ENCODE results near the gene CIZ1. TPM values are rescaled to one million over a fixed set of nuclear protein-coding genes. Genes with fewer than 3 reads are reported as not detected.

The CIZ1 gene
- total and polyA plus RNA-seq, 9 of the 15 experiments (the other 6 are each of a cell fraction or from before 2014, with no cell fraction given): 6.6 to 329 (median 87.8) TPM

DNA sequence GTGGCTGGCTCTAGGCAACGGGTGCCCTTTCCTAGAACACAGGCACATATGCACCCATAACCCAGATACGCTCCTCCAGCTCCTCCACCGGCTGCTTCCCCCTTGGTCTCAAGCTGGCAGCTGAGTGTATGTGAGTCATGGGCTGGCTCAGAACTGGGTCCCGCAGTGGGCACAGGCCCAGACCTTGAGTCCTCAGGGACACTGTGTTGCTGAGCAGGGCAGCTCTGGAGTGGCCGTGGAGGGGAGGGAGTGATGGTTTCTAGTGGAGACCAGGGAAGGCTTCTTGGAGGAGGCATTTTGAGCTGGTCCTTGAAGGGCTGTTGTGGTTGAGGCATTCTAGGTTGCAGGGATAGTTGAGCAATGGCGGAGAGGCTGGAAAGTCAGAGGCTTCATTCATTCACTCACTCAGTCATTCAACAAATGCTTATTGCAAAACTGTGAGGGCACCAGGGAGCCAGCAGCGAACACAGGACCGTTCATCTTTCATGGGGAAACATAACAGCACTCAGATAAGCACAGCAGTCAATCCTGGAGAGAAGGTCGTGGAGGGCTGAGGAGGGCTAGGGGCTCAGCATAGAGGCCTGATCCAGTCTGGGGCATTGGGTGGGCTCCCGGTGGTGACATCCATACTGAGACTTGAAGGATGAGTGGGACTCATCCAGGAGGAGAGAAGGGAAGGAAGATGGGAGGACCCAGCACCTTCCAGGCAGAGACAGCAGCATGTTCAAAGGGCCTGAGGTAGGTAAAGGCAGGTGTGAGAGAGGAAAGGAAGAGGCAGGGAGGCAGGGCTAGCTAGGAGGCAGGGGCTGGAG is 29.0 kb downstream of the CIZ1 start (continued):
- TF ChIP-seq, protein P1, sequence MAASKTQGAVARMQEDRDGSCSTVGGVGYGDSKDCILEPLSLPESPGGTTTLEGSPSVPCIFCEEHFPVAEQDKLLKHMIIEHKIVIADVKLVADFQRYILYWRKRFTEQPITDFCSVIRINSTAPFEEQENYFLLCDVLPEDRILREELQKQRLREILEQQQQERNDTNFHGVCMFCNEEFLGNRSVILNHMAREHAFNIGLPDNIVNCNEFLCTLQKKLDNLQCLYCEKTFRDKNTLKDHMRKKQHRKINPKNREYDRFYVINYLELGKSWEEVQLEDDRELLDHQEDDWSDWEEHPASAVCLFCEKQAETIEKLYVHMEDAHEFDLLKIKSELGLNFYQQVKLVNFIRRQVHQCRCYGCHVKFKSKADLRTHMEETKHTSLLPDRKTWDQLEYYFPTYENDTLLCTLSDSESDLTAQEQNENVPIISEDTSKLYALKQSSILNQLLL (CRISPR knock-in tag; IDR thresholded peaks at IDR 0.05; ENCODE audit: borderline replicate concordance): 0 out of 2 replicates have a peak, but pooled peaks have one; percentile 20
- TF ChIP-seq HCFC1 (IDR thresholded peaks at IDR 0.05; ENCODE audit: low read depth, low read length): 0 out of 2 replicates have a peak, but pooled peaks have one; percentile 10
- no peak for TF ChIP-seq NKRF (IDR thresholded peaks at IDR 0.05; ENCODE audit: borderline replicate concordance)
- peak; percentile 17; the same call in 1 of the 2 replicates for TF ChIP-seq PML (IDR thresholded peaks at IDR 0.05; ENCODE audit: low read length)
- 0 out of 2 replicates have a peak, but pooled peaks have one; percentile 0 for TF ChIP-seq OTX1 (CRISPR knock-in tag; IDR thresholded peaks at IDR 0.05)
- TF ChIP-seq PHF8 (IDR thresholded peaks at IDR 0.05; ENCODE audit: borderline replicate concordance, low read length): peak; percentile 5; the same call in 1 of the 2 replicates
- TF ChIP-seq ZFP36 (IDR thresholded peaks at IDR 0.05; ENCODE audit: low read depth, low read length, partially characterized antibody): peak; percentile 97
- TF ChIP-seq, protein P2, sequence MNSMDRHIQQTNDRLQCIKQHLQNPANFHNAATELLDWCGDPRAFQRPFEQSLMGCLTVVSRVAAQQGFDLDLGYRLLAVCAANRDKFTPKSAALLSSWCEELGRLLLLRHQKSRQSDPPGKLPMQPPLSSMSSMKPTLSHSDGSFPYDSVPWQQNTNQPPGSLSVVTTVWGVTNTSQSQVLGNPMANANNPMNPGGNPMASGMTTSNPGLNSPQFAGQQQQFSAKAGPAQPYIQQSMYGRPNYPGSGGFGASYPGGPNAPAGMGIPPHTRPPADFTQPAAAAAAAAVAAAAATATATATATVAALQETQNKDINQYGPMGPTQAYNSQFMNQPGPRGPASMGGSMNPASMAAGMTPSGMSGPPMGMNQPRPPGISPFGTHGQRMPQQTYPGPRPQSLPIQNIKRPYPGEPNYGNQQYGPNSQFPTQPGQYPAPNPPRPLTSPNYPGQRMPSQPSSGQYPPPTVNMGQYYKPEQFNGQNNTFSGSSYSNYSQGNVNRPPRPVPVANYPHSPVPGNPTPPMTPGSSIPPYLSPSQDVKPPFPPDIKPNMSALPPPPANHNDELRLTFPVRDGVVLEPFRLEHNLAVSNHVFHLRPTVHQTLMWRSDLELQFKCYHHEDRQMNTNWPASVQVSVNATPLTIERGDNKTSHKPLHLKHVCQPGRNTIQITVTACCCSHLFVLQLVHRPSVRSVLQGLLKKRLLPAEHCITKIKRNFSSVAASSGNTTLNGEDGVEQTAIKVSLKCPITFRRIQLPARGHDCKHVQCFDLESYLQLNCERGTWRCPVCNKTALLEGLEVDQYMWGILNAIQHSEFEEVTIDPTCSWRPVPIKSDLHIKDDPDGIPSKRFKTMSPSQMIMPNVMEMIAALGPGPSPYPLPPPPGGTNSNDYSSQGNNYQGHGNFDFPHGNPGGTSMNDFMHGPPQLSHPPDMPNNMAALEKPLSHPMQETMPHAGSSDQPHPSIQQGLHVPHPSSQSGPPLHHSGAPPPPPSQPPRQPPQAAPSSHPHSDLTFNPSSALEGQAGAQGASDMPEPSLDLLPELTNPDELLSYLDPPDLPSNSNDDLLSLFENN (IDR thresholded peaks at IDR 0.05; ENCODE audit: low read depth in 2 of 2, low read length in 2 of 2): no peak
- TF ChIP-seq POLR2AphosphoS5 (IDR thresholded peaks at IDR 0.05; ENCODE audit: control insufficient read depth, insufficient read depth, low read depth, low read length): peak; percentile 16
- 0 out of 2 replicates have a peak, but pooled peaks have one; percentile 4 for TF ChIP-seq THAP12 (CRISPR knock-in tag; IDR thresholded peaks at IDR 0.05)
- TF ChIP-seq DEAF1 (CRISPR knock-in tag; IDR thresholded peaks at IDR 0.05): no peak

All from K562 (cell line).